Mesendoderm (in vitro differentiated cells): Measurements from ENCODE around the gene RXRA.

Source experiments
- DNase-seq: peaks from one replicate; pipeline ENCODE4 v3.0.0; 2013
- H2AK5ac ChIP-seq: 2 replicates; pipeline ENCODE4 v1.6.1; 2013; ENCODE audit warnings: low read length, inconsistent platforms
- H2BK120ac ChIP-seq: 2 replicates; pipeline ENCODE4 v1.6.1; 2013; ENCODE audit warnings: low read depth, mild to moderate bottlenecking, low read length, moderate library complexity, mixed read lengths
- H2BK15ac ChIP-seq: replicated peaks from 2 replicates; pipeline ENCODE4 v1.6.1; 2013; ENCODE audit warnings: low read depth, mild to moderate bottlenecking, moderate library complexity
- H2BK5ac ChIP-seq: 2 replicates; pipeline ENCODE4 v1.6.1; 2013; ENCODE audit warnings: low read length, inconsistent platforms
- H3K18ac ChIP-seq: 2 replicates; pipeline ENCODE4 v1.6.1; 2013; ENCODE audit warnings: mild to moderate bottlenecking, low read length, mixed read lengths
- H3K23ac ChIP-seq: one replicate; pipeline ENCODE4 v1.6.1; 2013; ENCODE audit warnings: low read length
- H3K27ac ChIP-seq: 2 replicates; pipeline ENCODE4 v1.5.1; 2013; ENCODE audit warnings: low read depth, mild to moderate bottlenecking, inconsistent platforms, low read length, moderate library complexity
- H3K27me3 ChIP-seq: 2 replicates; pipeline ENCODE4 v1.6.1; 2013; ENCODE audit warnings: low read length, control low read depth, mild to moderate bottlenecking, inconsistent platforms; ENCODE audit not compliant: insufficient read depth, poor library complexity
- H3K36me3 ChIP-seq: 2 replicates; pipeline ENCODE4 v1.6.1; 2013; ENCODE audit warnings: low read length, inconsistent platforms; ENCODE audit not compliant: control insufficient read depth, insufficient read depth
- H3K4ac ChIP-seq: one replicate; pipeline ENCODE4 v1.6.1; 2013; ENCODE audit warnings: low read depth, mild to moderate bottlenecking, low read length, moderate library complexity
- H3K4me1 ChIP-seq: 2 replicates; pipeline ENCODE4 v1.6.1; 2013; ENCODE audit warnings: low read depth, low read length, inconsistent platforms; ENCODE audit not compliant: control insufficient read depth
- H3K4me2 ChIP-seq: 2 replicates; pipeline ENCODE4 v1.6.1; 2013; ENCODE audit warnings: low read length
- H3K4me3 ChIP-seq: 2 replicates; pipeline ENCODE4 v1.5.1; 2013; ENCODE audit warnings: mild to moderate bottlenecking, low read length
- H3K56ac ChIP-seq: one replicate; pipeline ENCODE4 v1.6.1; 2013; ENCODE audit warnings: low read length
- H3K79me1 ChIP-seq: 2 replicates; pipeline ENCODE4 v1.6.1; 2013; ENCODE audit warnings: low read length, inconsistent platforms
- H3K79me2 ChIP-seq: 2 replicates; pipeline ENCODE4 v1.6.1; 2013; ENCODE audit warnings: mild to moderate bottlenecking, low read length; ENCODE audit not compliant: control insufficient read depth, insufficient read depth
- H3K9ac ChIP-seq: 2 replicates; pipeline ENCODE4 v1.6.1; 2013; ENCODE audit warnings: low read length, inconsistent platforms
- H4K5ac ChIP-seq: one replicate; pipeline ENCODE4 v1.6.1; 2013; ENCODE audit warnings: low read length
- H4K8ac ChIP-seq: one replicate; pipeline ENCODE4 v1.6.1; 2013; ENCODE audit warnings: low read depth, mild to moderate bottlenecking, control low read depth, low read length, moderate library complexity
- WGBS: extraction: QIAGEN DNeasy Blood & Tissue Kit; methylation state at CpG from one replicate; pipeline ENCODE4 v1.1.7; 2013; ENCODE audit warnings: low lambda C conversion rate, missing lambda C conversion rate; ENCODE audit not compliant: insufficient coverage; ENCODE audit errors: extremely low coverage; 5-methylcytosine and 5-hydroxymethylcytosine counted together

The RXRA gene

DNA sequence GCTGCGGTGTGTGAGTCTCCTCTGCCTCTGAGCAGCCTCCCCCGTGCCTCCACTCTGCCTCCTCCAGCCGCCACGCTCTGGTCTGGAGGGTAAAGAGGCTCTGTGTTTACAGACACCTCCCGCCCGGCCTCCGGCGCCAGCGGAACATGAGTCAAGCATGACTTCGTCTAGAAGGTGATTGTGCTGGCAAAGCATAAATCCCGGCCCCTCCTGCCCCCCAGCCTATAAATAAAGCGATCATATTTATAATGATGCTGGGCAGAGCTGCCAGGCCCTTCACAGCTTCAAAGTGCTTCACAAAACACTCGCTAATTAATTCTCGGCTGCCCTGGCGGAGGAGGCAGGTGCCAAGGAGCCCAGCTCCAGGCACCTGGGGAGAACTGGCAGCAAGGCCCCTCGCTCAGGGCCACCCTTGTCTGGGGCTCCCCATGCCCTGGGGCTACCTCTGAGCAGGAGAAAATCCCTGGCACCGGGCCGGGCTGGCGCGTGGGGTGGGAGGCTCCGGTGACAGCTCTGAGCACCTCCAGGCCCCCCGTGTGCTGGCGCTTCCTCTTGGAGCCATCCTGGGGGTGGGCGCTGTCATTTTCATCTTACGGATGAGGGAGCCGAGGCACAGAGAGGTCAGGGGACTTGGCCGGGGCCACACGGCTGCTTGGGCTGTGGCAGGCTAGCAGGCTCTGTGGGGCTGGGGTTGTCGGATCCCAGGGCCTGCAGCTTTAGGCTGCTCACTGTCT, 87.8 kb downstream of the RXRA start:
- DNase-seq, result no peak

GRCh38 chr9:134414900-134415425, 88.7 kb downstream of the RXRA start:
- H3K27ac ChIP-seq, result no peak overlapping the region
- H2BK120ac ChIP-seq, result no peak overlapping the region
- no peak overlapping the region for H3K18ac ChIP-seq
- H2BK5ac ChIP-seq, result no peak overlapping the region
- no peak overlapping the region for H4K8ac ChIP-seq
- peaks cover 5% of the 10 kb centered on the region for H3K4me1 ChIP-seq
- no peaks in the 10 kb centered on the region for H3K79me1 ChIP-seq
- no peak overlapping the region for H3K4ac ChIP-seq
- no peaks in the 10 kb centered on the region for H3K36me3 ChIP-seq
- H3K79me2 ChIP-seq, result no peaks in the 10 kb centered on the region
- no peak overlapping the region for H2AK5ac ChIP-seq
- H3K23ac ChIP-seq, result no peak overlapping the region
- H4K5ac ChIP-seq, result no peak overlapping the region
- H2BK15ac ChIP-seq, result no peak overlapping the region
- no peak overlapping the region for H3K4me2 ChIP-seq
- H3K27me3 ChIP-seq, result no peaks in the 10 kb centered on the region
- no peak for DNase-seq
- no peak overlapping the region for H3K9ac ChIP-seq
- H3K56ac ChIP-seq, result no peak overlapping the region
- no CpG with 5 or more reads among the region's 17 CpGs for WGBS
- H3K4me3 ChIP-seq, result no peak overlapping the region

More for the DNA sequence above, 87.8 kb downstream of the RXRA start:
- WGBS, result no CpG with 5 or more reads among the region's 29 CpGs
- Histone ChIP-seq H3K18ac (no peak overlapping the region), H3K27ac (no peak overlapping the region), H3K36me3 (no peaks in the 10 kb centered on the region), H4K5ac (no peak overlapping the region), H3K79me1 (no peaks in the 10 kb centered on the region), H3K4me2 (no peak overlapping the region), H3K79me2 (no peaks in the 10 kb centered on the region), H3K4me1 (peaks cover 5% of the 10 kb centered on the region), H2BK120ac (no peak overlapping the region), H3K4ac (no peak overlapping the region), H3K4me3 (no peak overlapping the region), H3K27me3 (no peaks in the 10 kb centered on the region), H3K23ac (no peak overlapping the region), H4K8ac (no peak overlapping the region), H2BK5ac (no peak overlapping the region), H2BK15ac (no peak overlapping the region), H2AK5ac (no peak overlapping the region), H3K9ac (no peak overlapping the region), H3K56ac (no peak overlapping the region)

- Histone ChIP-seq H3K27ac (no peak overlapping the region), H3K27me3 (no peaks in the 10 kb centered on the region), H3K36me3 (no peaks in the 10 kb centered on the region), H3K9ac (no peak overlapping the region), H3K79me2 (no peaks in the 10 kb centered on the region), H3K56ac (no peak overlapping the region), H2AK5ac (no peak overlapping the region), H3K4ac (no peak overlapping the region), H3K79me1 (no peaks in the 10 kb centered on the region), H4K5ac (no peak overlapping the region), H3K4me1 (peaks cover 5% of the 10 kb centered on the region), H2BK5ac (no peak overlapping the region), H3K23ac (no peak overlapping the region), H3K18ac (no peak overlapping the region), H3K4me3 (no peak overlapping the region), H2BK15ac (no peak overlapping the region), H3K4me2 (no peak overlapping the region), H2BK120ac (no peak overlapping the region), H4K8ac (no peak overlapping the region)
- no CpG with 5 or more reads among the region's 19 CpGs for WGBS
- DNase-seq, result no peak
Observed at GRCh38 chr9:134416385-134417015, 90.2 kb downstream of the RXRA start.

GRCh38 chr9:134418354-134418753, 92.1 kb downstream of the RXRA start:
- no peaks in the 10 kb centered on the region for H3K27me3 ChIP-seq
- no peak overlapping the region for H4K8ac ChIP-seq
- DNase-seq, result no peak
- WGBS, result no CpG with 5 or more reads among the region's 8 CpGs
- H3K4me3 ChIP-seq, result no peak overlapping the region
- no peak overlapping the region for H4K5ac ChIP-seq
- no peak overlapping the region for H2BK5ac ChIP-seq
- H3K79me2 ChIP-seq, result no peaks in the 10 kb centered on the region
- H3K27ac ChIP-seq, result no peak overlapping the region
- no peak overlapping the region for H3K56ac ChIP-seq
- no peak overlapping the region for H2BK15ac ChIP-seq
- H3K9ac ChIP-seq, result no peak overlapping the region
- no peaks in the 10 kb centered on the region for H3K36me3 ChIP-seq
- H3K79me1 ChIP-seq, result no peaks in the 10 kb centered on the region
- no peaks in the 10 kb centered on the region for H3K4me1 ChIP-seq
- H2AK5ac ChIP-seq, result no peak overlapping the region
- H3K23ac ChIP-seq, result no peak overlapping the region
- no peak overlapping the region for H3K18ac ChIP-seq
- no peak overlapping the region for H3K4me2 ChIP-seq
- H3K4ac ChIP-seq, result no peak overlapping the region
- no peak overlapping the region for H2BK120ac ChIP-seq

DNA sequence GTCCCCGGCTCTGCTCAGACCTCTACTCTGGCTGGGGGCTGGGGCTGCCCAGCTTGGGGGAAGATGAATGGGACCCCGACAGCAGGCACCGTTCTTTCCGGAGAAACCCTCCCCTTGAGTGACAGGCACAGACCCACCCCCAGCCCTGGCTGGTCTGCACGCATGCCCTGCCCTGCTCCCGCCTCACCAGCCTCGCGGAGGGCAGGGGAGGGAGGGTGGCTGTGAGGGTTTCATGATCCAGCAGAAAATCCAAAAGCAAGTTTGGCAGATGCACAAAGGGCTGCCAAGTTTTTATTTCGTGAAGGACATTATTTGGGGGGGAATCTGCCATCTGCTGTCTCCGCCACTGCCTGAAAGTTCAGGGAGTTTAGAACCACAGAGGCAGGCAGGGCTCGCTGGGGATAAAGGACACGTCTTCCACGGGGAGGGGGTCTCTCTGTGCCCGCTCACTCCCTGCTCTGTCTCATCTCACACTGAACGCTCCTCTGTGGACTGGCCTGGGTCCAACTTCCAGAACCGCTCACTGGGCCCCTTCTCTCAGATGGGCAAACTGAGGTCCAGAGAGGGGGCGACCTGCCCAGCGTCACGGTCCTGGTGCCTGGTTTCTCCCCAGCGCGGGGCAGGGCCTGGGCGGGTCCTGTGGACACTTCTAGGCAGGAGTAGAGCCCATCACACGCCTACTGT, 92.9 kb downstream of the RXRA start:
- Histone ChIP-seq H3K36me3 (no peaks in the 10 kb centered on the region), H3K4me1 (no peaks in the 10 kb centered on the region), H3K27ac (no peak overlapping the region), H2BK120ac (no peak overlapping the region), H3K56ac (no peak overlapping the region), H3K9ac (no peak overlapping the region), H3K79me1 (no peaks in the 10 kb centered on the region), H2BK5ac (no peak overlapping the region), H3K18ac (no peak overlapping the region), H2BK15ac (no peak overlapping the region), H3K27me3 (no peaks in the 10 kb centered on the region), H3K79me2 (no peaks in the 10 kb centered on the region), H2AK5ac (no peak overlapping the region), H4K5ac (no peak overlapping the region), H3K4me2 (no peak overlapping the region), H3K23ac (no peak overlapping the region), H4K8ac (no peak overlapping the region), H3K4me3 (no peak overlapping the region), H3K4ac (no peak overlapping the region)
- no CpG with 5 or more reads among the region's 23 CpGs for WGBS
- no peak for DNase-seq
